Brain microvascular endothelial cell (primary cell): ENCODE data around the gene TAF1B.

Experiments
- DNase-seq: peaks from one replicate; pipeline ENCODE4 v3.0.0-alpha.2; 2020
- H3K27ac ChIP-seq: fragments of 250-450 bp; sonication (Bioruptor Pico); 2 replicates; pipeline ENCODE4 v1.5.1; 2020; ENCODE audit warnings: mild to moderate bottlenecking, moderate library complexity
- H3K27me3 ChIP-seq: fragments of 250-450 bp; sonication (Bioruptor Pico); replicated peaks from 2 replicates; pipeline ENCODE4 v1.5.1; 2020; ENCODE audit warnings: mild to moderate bottlenecking
- H3K36me3 ChIP-seq: fragments of 250-450 bp; sonication (Bioruptor Pico); replicated peaks from 2 replicates; pipeline ENCODE4 v1.5.1; 2020; ENCODE audit warnings: mild to moderate bottlenecking
- H3K4me3 ChIP-seq: 2 replicates; pipeline ENCODE4 v1.5.1; 2011; ENCODE audit warnings: low read depth, mild to moderate bottlenecking, control low read depth, low read length, moderate library complexity
- CTCF ChIP-seq: IDR thresholded peaks from 2 replicates; pipeline ENCODE4 v1.5.1; 2011; ENCODE audit warnings: low read depth, mild to moderate bottlenecking, moderate library complexity, low read length, control low read depth, inconsistent platforms; ENCODE audit errors: missing control alignments
- in situ Hi-C: cut with HindIII; loops from 2 replicates; pipeline ENCODE4 v1.10.0; 2017; ENCODE audit warnings: low sequenced_read_pairs, low pct_ligation_motif_present

Gene TAF1B

GRCh38 chr2:9815076-9815475 lies 28.2 kb upstream of the TAF1B start:
- no peak for DNase-seq
- no peak for TF ChIP-seq CTCF
- Histone ChIP-seq H3K4me3 (no peak overlapping the region), H3K27me3 (no peaks in the 10 kb centered on the region), H3K36me3 (no peaks in the 10 kb centered on the region), H3K27ac (no peak overlapping the region)
- in situ Hi-C loops, result loop anchor here (10.0 kb wide), 1 partner anchor 230 kb away; the partner anchor contains the start of gene KLF11

- in situ Hi-C loops, result loop anchor here (10.0 kb wide), 1 partner anchor 229 kb away; the partner anchor contains the start of gene KLF11
- DNase-seq, result no peak
- no peak overlapping the region for H3K4me3 ChIP-seq
- no peaks in the 10 kb centered on the region for H3K36me3 ChIP-seq
- no peaks in the 10 kb centered on the region for H3K27me3 ChIP-seq
- TF ChIP-seq CTCF, result no peak
- H3K27ac ChIP-seq, result no peak overlapping the region
Measured at GRCh38 chr2:9815844-9816279, 27.4 kb upstream of the TAF1B start.

GRCh38 chr2:9818097-9818496 lies 25.2 kb upstream of the TAF1B start:
- Histone ChIP-seq H3K27me3 (no peaks in the 10 kb centered on the region), H3K36me3 (no peaks in the 10 kb centered on the region), H3K4me3 (no peak overlapping the region), H3K27ac (no peak overlapping the region)
- DNase-seq, result no peak
- in situ Hi-C loops, result loop anchor here (10.0 kb wide), 1 partner anchor 227 kb away; the partner anchor contains the start of gene KLF11
- TF ChIP-seq CTCF, result no peak

DNA sequence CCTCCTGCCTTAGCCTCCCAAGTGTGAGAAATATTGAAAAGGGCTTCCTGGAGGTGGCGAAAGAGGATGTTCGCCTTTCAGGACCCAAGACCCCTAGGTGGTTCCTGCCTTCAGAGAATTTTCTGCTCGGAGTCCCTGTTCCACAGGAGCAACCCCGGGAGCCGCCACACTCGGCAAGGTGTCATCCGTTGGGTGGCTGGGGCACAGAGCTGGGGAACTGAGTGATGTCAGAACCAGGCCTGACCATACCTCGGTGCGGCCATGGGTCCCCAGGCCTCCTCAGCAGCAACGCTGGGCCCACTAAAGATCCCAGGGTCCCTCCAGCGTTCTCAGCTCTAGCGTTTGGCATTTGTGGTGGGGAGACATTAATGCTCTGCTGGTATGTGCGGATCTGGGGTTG lies 23.7 kb upstream of the TAF1B start:
- in situ Hi-C loops, result loop anchor here (10.0 kb wide), 1 partner anchor 225 kb away; the partner anchor contains the start of gene KLF11
- Histone ChIP-seq H3K27ac (no peak overlapping the region), H3K36me3 (no peaks in the 10 kb centered on the region), H3K4me3 (no peak overlapping the region), H3K27me3 (no peaks in the 10 kb centered on the region)
- TF ChIP-seq CTCF, result no peak
- DNase-seq, result no peak

DNA sequence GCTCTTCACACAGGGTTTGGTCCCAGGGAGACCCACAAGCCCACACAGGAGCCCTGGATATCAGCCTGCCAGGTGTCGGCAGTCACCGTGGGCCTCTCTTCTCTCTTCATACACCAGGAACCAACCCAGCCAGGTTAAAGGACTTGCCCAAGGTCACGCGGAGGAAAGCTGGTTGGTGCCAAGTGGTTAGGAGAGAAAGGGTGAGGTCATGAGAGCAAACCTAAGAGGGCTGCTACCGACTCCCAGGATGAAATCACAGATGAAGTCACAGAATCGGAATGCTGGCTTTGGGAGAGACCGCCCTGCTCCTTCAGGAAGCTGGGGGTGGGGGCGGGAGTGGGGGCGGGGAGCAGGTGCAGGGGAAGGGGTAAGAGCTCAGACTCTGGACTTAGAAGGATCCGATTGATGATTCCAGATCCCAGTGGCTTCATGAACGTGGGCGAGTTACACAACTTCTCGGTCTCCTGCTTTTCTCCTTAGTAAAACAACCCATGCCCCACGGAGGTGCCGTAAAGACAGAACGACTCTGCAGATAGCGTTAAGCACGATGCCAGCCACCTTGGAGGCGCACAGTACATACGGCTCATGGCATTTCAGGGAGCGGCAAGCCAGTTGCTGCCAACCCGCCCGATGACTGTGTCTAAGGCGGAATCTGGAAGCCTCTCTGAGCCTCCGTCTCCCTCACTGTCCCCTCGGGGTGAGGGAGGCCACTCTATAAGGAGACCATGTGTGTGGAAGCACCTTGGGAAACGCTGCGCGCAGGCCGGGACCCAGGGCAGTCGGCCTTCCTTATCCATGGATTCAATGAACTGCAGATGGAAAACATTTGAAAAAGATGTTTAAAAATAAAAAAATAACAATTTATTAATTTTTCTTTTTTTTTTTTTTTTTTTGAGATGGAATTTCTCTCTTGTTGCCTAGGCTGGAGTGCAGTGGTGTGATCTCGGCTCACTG lies 23.0 kb upstream of the TAF1B start:
- TF ChIP-seq CTCF, result no peak
- Histone ChIP-seq H3K4me3 (no peak overlapping the region), H3K27ac (no peak overlapping the region), H3K27me3 (no peaks in the 10 kb centered on the region), H3K36me3 (no peaks in the 10 kb centered on the region)
- DNase-seq, result peak; percentile 22
- in situ Hi-C loops, result no loop called here
